GM18507 (cell line): ENCODE results near the gene ANGPTL8.

Experiments used
- DNase-seq: peaks from one replicate; pipeline ENCODE4 v3.0.0; 2011; ENCODE audit warnings: low read depth; ENCODE audit not compliant: insufficient read length; ENCODE audit errors: extremely low spot score
- FAIRE-seq: peaks from 2 replicates; lab custom pipeline; 2011; peaks lifted over from hg19 to GRCh38; lab: Jason Lieb, UNC

Gene ANGPTL8

DNA sequence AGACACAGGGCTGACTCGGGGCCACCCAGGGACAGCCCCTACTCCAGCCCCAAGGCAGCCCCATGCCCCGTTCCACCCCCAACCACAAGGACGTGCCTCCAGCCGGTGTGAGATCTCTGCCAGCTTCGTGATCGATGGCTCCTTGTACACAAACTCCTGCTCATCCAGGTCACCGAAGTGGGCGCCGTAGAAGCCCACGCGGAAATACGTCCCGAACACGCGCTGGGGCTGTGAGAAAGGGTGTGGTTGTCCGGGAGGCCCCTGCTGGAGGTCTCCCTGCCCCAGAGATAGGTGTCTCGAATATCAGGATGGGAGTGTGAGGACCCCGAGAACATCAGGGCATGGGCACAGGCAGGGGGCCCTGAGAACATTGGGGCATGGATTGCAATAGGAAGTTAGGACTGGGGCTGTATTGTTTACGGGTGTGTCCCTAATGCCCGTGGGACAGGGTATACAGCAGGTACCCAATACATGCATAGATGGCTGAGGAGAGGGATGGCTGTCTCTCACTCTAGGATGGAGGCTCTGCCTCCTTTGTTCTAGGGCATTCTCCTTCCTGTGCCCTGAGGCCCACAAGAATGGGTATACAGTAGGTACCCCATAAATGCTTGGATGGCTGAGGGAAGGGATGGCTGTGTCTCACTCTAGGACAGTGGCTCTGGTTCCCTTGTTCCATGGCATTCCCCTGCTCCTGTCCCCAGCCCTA is 36.8 kb upstream of the ANGPTL8 start:
- FAIRE-seq, result no peak

DNA sequence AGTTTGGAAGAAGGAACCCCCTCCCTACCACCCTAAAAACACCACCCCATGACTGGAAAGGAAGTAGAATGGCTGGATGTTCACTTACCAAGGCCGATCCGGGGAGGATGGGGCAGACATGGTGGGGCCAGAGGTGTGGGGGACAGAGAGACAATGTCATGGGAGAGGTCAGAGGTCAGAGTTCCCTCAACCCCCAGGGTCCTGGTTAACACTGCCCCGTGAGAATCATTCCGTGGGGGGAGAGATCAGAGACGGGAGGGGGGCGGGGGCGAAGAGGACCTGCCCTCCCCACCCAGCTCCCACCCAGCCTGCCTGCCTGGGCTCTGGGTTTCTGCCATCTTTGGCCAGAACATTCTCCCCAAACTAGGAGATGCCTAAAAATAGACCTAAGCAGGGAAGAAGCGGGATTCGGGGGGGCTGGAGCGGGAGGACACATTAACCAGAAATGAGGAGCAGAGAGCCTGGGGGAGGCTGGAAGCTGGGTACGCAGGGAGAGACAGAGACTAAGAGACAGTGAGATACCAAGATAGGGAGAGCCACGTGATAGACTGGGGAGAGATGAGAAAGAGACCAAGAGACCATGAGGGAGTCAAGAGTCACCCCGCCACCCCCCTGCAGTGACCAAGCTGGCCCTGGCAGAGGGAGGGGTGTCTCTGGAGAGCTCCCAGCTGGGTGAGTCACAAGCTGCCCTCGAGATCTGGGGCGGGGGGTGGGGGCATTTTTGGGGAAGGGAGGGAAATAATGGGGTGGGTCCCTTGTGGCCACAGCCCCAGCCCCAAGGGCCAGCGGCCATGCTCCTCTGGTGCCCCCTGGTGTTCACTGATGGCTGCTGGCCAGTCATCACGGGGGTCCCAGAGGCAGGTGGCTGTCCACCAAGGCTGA is 36.0 kb upstream of the ANGPTL8 start:
- DNase-seq, result no peak
- FAIRE-seq, result peak; percentile 47

More for the DNA sequence above, 36.8 kb upstream of the ANGPTL8 start:
- no peak for DNase-seq

DNA sequence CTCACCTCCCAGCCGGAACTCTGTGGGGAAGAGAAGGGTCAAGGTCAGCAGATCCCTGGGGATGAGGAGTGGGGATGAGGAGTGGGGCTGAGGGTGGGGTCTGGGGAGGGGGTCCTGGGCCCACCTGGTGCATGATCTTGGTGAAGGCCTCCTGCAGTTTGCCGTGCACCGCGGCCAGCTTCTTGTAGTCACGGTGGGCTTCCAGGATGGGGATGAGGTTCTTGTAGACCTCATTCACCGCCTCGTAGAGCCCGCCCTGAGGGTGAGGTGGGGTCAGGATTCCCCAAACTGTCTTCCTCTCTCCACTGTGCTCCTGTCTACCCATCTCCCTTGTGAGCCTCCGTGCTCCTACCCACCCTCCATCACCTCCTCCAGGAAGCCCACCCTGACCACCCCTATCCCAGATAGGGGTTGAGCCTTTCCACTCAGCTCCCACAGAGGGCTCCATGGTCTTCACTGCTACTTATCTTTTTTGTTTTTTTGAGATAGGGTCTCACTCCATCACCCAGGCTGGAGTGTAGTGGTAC is 35.3 kb upstream of the ANGPTL8 start:
- no peak for DNase-seq
- FAIRE-seq, result no peak

DNA sequence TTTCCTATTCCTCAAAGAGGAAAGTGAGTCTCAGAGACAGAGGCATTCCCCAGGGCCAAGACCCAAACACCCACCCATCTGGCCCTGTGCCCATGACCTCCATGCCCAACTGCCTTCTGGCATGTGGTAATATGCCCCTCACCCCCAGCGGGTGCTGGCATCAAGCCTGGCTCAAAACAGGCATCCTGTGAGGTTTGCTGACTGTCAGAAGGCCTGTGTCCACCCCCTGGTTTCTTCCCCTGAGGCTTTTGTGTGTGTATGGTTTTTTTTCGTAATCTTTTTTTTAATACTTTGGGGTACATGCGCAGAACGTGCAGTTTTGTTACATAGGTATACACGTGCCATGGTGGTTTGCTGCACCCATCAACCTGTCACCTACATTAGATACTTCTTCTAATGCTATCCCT is 34.5 kb upstream of the ANGPTL8 start:
- DNase-seq (no peak), FAIRE-seq (no peak)

DNA sequence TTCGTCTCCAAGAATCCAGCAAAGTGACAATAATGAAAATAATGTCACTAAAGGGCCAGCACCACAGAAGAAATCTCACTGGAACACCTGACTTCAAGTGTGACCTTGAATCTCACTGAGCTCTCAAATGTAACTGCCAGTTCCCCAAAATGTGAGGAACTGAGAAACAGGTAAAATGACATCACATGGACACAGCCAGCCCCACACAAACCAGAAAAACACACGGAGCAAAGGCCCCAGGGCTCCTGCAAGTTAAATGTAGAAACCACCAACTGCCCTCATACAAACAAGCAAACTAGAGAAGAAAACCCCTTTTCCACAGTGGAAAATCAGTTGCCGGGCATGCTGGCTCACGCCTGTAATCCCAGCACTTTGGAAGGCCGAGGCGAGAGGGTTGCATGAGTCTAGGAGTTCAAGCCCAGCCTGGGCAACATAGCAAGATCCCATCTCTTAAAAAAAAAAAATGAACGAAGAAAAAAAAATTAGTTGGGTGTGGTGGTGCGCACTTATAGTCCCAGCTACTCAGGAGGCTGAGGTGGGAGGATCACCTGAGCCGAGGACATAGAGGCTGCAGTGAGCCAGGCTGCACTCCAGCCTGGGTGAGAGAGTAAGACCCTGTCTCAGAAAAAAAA is 33.4 kb upstream of the ANGPTL8 start:
- peak; percentile 81 for FAIRE-seq
- no peak for DNase-seq

DNA sequence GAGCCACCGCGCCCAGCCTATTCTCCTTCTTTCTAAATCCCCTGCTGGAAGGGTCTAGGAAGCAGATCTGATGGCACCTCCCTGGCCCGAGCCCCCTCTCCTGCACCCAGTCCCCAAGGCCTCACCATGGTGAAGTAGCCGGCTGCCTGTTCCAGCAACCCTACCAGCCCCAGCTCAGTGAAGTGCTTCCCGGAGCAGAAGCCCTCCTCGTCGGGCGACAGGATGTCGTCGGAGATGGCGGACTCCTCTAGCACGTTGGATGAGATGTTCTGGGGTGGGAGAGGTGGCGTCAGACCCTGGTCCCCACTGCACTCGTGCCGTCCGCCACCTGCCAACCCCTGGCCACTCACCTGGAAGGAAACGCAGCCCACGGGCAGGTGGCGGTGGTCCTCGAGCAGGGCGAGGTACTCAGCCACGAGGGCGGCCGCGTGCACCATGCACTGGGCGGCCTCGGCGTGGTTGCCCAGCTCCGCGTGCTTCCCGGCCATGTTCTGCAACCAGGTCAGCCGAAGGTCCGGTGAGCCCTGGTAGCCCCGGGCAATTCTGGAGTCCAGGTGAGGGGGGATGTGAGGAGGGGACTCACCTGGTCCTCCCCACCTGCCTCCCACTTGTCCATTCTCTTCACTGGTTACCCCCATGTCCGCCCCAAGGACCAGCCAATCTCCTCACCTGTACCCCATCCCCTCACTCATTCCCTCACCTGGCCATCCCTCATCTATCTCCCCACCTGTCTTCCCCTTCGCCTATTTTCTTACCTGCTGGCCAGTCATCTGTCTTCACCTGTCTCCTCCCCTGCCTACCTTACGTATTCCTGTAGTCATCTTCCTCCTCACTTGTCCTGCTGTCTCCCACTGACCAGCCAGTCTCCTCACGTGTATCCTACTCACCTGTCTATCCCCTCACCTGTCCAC is 30.6 kb upstream of the ANGPTL8 start:
- FAIRE-seq (no peak), DNase-seq (no peak)

DNA sequence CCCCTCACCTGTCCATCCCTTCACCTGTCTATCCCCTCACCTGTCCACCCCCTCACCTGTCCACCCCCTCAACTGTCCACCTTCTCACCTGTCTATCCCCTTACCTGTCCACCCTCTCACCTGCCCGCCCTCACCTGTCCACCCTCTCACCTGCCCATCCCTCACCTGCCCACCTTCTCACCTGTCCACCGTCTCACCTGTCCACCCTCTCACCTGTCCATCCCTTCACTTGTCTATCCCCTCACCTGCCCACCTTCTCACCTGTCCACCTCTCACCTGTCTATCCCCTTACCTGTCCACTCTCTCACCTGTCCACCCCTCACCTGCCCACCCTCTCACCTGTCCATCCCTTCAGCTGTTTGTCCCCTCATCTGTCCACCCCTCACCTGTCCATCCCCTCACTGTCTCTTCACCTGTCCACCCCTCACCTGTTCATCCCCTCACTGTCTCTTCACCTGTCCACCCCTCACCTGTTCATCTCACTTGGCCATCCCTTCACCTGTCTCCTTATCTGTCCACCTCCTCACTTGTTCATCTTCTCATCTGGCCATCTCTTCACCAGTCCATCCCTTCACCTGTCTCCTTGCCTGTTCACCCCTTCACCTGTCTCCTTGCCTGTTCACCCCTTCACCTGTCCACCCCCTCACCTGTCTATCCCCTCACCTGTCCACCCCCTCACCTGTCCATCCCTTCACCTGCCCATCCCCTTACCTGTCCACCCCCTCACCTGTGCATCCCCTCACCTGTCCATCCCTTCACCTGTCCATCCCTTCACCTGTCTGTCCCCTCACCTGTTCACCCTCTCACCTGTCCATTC is 29.4 kb upstream of the ANGPTL8 start:
- FAIRE-seq (no peak), DNase-seq (no peak)

DNA sequence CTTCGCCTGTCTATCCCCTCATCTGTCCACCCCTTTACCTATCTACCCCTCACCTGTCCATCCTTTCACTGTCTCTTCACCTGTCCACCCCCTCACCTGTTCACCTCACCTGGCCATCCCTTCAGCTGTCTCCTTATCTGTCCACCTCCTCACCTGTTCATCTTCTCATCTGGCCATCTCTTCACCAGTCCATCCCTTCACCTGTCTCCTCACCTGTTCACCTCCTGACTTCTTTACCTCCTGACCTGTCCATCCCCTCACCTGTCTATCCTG is 28.8 kb upstream of the ANGPTL8 start:
- FAIRE-seq, result no peak
- no peak for DNase-seq

DNA sequence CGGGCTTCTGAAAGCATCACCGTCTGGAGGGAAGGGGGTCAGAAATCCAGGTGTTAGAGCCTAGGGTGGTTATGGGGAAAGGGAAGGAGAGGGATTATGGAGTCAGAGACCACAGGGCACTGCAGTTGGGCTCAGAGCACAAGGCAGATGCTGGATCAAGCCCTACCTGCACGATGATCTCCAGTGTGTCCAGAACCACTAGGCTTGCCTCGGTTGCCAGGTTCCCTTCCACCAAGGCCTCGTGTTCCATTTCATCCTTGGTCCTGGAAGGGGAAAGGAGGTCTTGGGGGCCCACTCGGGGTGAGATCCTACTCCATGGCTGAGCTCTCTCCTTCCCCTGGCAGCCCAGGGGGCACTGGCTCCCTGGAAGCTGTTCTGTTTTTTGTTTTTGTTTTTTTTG is 25.0 kb upstream of the ANGPTL8 start:
- no peak for FAIRE-seq

DNA sequence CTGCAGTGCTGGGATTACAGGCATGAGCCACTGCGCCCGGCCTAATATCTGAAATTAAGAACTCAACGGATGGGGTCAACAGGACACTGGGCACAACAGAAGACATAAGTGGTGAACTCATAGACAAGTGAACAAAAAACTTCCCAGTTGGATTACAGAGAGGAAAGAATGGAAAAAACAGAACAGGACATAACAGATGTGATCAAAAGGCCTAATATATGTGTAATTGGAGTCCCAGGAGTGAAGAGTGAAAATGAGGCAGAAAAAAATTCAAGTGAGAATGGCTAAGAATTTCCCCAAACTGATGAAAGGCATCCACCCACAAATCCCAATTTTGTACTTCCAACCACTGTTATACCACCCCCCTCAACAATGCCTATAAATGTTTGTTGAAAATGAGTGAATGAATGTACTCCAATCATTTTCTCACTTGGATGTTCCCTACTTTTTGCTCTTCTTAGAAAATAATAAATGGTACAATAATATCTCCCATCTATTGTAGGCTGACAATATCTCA is 18.3 kb upstream of the ANGPTL8 start:
- FAIRE-seq (no peak), DNase-seq (no peak)

More for the DNA sequence above, 25.0 kb upstream of the ANGPTL8 start:
- DNase-seq, result no peak

DNA sequence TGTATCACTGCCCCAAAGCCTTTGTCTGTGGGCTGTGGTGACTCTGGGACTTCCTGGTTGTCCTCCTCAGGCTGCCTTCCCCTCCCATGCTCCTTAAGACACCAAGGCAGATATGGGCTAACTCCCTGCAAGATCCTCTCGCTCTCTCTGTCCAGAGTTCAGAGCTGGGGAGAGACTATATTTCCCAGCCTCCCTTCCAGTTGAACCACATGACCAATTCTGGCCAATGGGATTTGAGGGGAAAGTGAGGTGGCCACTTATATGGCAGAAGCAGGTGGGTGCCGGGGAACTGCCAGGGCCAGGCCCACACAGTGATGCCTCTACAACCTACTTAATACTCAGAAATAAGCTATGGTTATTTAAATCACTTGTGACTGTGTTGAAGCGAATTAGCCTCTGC is 16.2 kb upstream of the ANGPTL8 start:
- no peak for FAIRE-seq
- no peak for DNase-seq

DNA sequence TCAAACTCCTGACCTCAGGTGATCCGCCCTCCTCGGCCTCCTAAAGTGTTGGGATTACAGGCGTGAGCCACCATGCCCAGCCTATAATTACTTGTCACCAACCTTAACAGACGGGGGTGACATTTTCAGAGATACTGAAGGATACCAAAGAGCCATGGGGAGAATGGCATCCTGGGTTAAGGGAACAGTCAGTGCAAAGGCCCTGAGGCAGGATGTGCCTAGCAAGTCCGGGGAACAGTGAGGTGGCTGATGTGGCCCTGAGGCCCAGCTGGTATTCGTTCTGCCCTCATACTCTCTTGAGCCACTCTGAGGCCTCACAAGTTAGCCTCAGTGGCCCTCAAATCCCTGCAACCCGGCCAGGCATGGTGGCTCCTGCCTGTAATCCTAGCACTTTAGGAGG is 15.0 kb upstream of the ANGPTL8 start:
- FAIRE-seq, result no peak

DNA sequence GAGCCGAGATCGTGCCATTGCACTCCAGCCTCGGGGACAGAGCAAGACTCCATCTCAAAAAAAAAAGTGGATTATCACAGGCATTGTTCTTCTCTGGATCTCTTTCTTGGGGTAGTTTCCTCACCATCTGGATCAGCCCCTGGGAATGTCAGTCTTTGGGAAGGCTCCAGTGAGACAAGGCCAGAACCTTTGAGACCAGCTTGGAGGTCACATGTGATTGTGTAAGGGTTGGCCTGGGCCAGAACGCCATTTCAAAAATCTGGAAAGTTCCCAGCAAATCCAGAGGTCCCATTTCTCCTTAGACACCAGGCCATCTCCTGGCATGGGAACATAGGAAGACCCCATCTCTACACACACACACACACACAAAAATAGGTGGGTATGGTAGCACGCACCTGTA is 14.2 kb upstream of the ANGPTL8 start:
- DNase-seq (no peak), FAIRE-seq (no peak)

More for the DNA sequence above, 15.0 kb upstream of the ANGPTL8 start:
- DNase-seq, result no peak

DNA sequence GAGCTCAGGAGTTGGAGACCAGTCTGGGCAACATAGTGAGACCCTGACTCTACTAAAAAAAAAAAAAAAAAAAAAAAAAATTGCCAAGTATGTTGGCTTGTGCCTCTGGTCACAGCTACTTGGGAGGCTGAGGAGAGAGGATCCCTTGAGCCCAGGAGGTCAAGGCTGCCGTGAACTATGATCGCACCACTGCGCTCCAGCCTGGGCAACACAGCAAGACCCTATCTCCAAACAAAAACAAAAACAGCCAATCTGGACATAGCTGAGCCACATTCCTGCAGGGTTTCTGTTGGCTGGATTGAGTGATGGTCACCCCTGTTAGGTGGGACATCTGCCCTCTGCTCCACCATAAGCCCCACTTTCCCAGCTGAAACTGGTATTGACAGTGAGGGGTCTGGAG is 13.6 kb upstream of the ANGPTL8 start:
- no peak for FAIRE-seq

DNA sequence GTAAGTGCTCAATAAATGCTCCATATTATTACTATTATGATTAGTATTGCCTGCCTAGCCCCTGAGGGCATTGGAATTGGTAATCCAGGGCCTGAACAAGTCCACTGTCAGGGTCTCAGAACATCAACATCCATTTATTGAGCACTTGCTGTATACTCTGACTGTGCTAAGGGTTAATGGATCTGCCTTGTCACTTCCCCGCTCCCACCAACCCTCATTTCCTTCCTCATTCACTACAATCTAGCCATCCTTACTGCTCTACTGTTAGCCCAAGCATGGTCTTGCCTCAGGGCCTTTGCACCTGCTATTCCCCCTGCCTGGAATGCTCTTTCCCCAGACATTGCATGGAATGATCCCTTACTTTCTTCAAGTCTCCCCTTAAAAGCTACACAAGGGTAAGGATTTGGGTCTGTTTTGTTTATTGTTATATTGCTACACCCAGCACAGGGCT is 12.7 kb upstream of the ANGPTL8 start:
- FAIRE-seq (no peak), DNase-seq (no peak)

More for the DNA sequence above, 13.6 kb upstream of the ANGPTL8 start:
- no peak for DNase-seq

DNA sequence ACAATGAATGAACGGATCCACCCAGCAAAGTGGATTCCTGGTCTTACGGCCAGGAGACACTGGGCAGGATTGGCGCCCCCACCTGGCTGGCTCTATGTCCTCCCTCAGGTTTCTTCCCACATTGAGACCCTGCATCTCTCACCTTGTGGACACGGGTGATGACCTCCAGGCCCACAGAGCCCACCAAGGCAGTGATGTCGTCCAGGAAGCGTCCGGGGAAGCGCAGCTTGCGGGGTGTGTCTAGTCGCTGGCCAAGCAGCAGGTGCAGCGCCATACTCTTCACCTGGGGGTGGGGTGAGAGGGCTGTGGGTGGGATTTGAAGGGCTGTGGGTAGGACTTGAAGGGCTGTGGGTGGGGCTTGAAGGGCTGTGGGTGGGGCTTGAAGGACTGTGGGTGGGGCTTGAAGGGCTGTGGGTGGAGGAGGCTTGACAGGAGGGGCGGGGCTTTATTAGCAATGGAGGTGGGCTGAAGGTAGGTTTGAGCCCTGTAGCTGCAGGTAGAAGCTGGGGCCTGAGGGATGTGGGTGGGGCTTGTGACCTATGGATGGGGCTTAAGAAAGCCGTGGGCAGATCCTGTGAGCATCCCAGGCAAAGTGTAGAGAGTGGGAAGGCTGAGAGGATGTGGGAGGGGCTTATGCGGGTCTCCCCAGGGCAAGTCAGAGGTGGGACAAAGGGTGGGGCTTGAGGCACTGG is 12.1 kb upstream of the ANGPTL8 start:
- DNase-seq (no peak), FAIRE-seq (no peak)

DNA sequence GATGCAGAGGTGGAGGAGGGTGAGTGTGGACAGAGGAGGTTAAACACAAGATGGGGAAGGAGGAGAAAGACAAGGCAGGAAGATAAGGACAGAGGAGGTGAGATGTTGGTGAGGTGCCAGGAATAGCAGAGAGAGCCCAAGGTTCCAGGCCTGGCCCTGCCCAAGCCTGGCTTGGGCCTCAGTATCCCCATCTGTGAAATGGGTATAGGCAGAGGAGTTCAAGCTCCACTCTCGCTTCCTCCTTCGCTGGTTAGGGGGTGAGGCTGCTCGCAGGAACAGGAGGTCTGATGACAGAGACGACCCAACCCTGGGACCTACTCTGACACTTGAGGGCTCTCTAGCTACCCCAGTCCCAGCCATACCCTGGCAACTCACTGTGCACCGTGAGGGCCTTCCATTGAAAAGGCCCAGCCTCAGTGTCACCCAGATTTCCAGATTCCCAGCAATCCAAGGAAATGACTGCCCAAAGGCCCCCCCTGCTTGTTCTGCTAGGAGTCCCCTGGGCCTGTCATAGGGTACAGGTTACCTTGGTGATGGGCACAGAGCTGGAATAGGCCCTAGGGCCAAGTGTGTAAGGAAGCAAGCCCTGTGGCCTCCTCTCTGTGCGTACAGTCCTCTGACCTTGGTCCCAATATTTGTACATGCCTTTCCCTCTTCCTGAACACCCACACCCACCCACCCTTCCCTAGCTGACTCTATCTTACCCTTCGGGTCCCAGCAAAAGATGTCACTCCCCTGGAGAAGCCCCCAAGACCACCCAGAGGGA is 8.6 kb upstream of the ANGPTL8 start:
- no peak for DNase-seq
- FAIRE-seq, result no peak
